Fibroblast of lung (primary cell): ENCODE results near the gene RNF38.

ENCODE experiments used
- CTCF ChIP-seq, 2 donors: IDR thresholded peaks in 1 of 2; conservative IDR thresholded peaks in 1 of 2; 1 replicate in 1 of 2; 2 replicates in 1 of 2; pipeline ENCODE4 v1.5.1; 2011 to 2012; ENCODE audit warnings: low read length in 2 of 2, control low read depth in 1 of 2, inconsistent platforms in 1 of 2, low read depth in 1 of 2, mild to moderate bottlenecking in 1 of 2
- EZH2 ChIP-seq: IDR thresholded peaks from 2 replicates; pipeline ENCODE4 v1.5.1; 2012; ENCODE audit warnings: low read length, control low read depth, mild to moderate bottlenecking; ENCODE audit errors: missing control alignments

- TF ChIP-seq EZH2 (no peak), CTCF (conservative IDR thresholded peaks at IDR 0.05 in 1 of 2, IDR thresholded peaks at IDR 0.05 in 1 of 2; ENCODE audit: low read depth in 1 of 2, low read length in 2 of 2) (no peak)
Observed at GRCh38 chr9:36322462-36322861, 77.6 kb downstream of the RNF38 start.
